Measurements from ENCODE around the gene PPP1R18.

PPP1R18 gene

GRCh38 chr6:30689022-30689865 lies 2.8 kb upstream of the PPP1R18 start:
- DNase-seq (ENCODE audit: low read depth, low spot score) = no peak

DNA sequence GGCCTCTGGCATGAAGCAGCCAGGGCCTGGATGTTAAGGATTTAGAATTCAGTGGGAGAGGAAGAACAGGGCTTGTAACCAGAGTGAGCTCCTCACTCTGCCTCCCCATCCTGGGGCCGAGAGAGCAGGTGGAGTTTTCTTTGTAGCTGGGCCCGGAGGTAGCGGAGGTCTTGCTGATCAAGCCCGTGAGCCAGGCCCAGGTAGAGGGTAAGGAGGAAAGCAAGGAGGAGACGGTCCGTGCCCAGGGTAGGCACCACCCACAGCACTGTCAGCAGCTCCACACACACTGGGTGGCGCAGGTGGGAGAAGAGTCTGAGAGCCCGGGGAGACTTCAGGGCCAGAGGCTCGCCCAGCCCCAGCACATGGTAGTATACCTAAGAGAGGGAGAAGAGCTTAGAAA lies 2.1 kb upstream of the PPP1R18 start:
- no peak for DNase-seq (ENCODE audit: low read depth, low spot score)

GRCh38 chr6:30687659-30688431 lies 1.4 kb upstream of the PPP1R18 start:
- no peak for DNase-seq (ENCODE audit: low read depth, low spot score)

- DNase-seq (ENCODE audit: low read depth, low spot score) = peak; percentile 47
Observed at GRCh38 chr6:30686908-30687658, 638 bp upstream of the PPP1R18 start.

- DNase-seq (ENCODE audit: low read depth, low spot score) = no peak
Observed at GRCh38 chr6:30685157-30686008, 1.1 kb downstream of the PPP1R18 start.

DNA sequence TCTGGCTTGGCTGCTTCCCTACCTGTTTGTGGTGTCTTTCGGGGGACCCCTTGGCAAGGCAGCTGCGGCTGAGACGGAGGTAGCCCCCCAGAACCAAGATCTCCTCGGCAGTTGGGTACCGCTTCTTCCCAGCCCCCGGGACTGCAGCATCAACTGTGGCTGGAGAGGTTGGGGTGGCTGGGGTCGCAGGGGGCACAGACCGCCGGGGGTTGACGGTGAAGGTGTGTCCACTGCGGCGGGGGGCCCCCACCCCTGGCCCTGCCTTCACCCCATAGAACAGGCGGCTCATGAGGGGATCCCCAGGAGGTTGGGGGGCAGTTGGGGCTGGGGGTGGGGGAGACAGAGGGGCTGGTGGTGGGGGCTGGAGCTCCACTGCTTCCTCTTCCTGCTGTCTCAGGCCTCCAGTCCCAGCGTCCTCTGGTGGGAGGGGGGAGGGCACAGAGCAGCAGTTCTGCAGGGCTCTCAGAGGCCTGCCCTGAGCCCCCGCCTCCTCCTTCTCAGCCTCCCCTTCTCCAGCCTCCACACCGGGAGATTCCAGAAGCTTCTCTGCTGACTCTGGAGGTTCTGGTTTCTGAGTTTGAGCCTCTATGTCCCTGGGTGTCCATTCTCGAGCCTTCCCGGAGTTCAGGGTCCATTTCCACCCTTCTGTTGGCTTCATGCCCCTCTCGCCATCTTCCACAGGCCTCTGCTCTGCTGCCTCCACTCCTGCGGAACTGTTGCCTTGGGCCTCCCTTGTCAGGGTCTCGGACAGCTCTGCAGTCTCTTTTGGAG lies 1.9 kb downstream of the PPP1R18 start:
- DNase-seq (ENCODE audit: low read depth, low spot score) = no peak

DNA sequence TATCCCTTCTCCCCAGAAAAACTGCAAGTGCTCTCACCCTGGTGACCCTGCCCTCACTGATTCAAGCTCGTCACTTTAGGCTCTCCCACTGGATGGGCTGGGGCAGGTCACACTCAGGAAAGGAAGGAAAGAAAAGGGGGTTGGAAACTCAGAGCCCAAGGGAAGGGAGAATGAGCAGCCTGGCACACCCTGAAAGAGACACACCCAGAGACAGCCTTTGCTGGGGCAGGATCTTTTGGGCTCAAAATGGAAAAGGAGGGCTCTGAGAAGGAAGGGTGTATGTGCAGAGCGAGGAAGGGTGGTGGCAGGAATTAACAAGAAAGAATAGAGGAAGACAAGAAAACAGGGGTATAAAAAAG lies 2.5 kb downstream of the PPP1R18 start:
- no peak for DNase-seq (ENCODE audit: low read depth, low spot score)

DNA sequence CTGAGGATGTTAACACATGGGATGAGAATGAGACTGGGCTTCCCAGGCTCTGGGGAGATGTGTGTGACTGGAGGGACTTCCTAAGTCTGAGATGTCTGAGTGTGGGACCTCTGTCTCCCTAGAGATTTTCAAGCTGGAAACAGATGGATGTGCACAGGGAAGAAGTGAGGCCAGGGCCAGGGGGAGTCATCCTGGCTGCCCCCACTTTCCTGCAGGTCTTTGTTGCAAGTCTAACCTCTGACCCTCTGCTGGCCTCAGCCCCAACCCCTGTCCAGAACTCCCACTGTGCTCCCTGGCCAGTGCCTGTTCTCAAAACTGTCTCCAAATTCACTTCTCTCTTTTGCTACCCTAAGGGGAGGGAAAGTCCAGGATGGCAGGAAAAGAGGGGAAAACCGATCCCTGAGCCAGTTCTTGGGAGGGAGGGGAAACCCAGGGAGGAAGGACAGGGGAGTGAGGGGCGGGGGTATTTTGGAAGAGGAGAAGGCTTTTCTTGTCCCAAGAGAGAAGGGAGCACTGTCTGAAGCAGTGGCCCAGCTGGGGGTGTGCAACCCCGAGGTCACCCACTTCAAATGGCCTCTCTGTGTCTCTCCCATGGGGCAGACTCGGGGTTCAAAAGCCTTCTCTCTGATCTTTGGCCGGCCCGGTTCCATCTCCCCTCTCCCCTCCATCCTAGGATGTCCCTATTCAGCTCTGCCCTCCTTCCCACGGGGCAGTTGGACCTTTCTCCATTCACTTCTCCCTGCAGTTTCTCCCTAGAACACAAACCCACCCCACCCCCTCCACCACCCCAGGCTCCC lies 3.1 kb downstream of the PPP1R18 start:
- DNase-seq (ENCODE audit: low read depth, low spot score) = no peak

DNA sequence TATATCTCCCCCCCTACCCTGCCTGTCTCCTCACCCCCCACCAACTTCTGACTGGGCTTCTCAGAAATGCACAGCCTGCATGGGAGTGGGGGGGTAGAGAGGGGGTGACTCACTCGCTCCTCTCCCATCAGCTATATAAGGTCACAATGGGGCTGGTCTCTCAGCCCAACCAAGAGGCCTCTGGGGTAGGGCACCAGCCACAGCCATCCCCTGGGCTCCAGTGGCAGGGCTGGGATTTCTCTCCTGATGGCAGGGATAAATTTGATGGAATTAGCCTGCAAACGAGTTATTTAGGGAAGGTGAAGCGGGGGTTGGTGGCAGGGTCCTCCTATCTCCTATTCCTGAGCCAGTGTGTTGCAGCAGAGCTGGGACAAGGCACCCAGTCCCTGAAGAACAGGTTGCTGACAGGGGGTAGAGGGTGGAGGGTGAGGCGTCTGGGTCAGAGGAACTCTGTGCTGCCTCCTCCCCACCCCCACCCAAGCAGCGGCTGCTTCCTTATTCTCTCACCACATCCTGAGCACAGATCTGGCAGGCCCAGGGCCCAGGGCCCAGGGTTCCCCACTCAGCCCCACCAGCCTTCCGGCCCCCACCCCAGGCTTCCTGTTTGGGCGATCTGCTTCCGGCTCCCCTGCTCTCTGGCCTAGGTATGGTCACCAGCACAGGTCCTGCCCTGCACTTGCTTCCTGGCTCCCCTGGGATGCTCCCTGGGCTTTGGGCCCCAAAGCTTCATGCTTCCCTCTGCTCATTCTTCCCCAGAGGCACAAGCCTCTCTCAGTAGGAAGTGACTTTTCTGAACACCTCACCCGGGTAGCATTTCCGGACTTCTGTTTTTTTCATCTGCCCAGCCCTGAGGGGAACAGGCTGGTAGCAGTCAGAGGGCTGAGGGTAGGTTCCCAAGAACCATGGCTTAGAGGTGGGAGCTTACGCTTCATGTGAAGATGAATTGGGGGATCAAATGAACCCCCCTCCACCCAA lies 4.0 kb downstream of the PPP1R18 start:
- peak; percentile 79 for DNase-seq (ENCODE audit: low read depth, low spot score)

DNA sequence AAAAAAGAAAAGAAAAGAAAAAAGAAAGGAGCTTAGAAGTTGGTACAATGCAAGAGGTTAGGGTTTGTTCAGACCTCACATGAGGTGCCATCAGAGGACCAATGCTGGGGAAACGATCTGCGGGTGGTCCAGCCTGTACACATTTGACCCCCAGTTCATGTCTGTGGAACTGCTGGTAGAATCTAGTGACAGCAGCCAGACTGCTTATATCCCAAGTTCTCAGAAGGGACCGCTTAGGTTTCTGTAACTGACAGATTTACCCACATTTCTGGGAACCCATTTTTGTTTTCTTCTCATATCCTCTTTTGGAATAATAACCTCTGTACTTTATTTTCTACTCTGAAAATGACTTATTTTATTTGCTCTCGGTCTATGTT lies 4.7 kb downstream of the PPP1R18 start:
- no peak for DNase-seq (ENCODE audit: low read depth, low spot score)

- DNase-seq (ENCODE audit: low read depth, low spot score) = no peak
Observed at GRCh38 chr6:30679765-30680535, 6.5 kb downstream of the PPP1R18 start.

DNA sequence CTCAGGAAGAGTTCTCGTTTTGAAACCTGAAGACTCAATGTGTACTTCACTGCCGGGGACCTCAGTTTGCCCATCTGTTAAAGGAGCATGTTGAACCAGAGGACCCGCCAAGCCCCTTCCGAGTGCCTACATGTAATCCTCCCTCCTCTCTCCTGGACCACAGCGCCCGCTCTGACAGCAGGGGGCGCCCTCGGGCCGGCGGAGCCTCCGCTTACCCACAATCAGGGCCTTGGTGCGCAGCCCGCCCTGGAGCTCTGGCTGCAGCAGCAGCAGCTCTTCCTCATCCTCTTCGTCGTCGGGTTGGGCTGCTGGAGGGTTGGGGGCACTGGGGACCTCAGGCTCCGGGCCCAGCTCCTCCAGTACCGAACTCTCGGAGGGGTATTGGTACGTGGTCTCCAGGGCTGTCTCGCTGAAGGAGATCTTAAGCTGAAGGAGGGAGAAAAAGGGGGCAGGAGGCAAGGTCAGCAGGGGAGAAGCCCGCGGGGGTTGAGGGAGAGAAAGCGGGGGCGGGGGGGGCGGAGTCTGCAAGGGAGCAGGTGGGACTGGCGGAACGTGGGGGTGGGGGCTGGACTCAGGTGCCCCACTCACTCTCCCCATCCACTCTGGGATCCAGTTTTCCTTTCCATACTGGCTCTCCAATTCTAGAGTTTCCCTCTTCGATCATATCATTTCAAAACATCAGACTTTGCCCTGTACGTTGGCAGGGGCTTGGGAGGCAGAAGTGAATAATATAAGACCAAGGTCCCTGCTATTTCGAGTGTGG lies 7.3 kb downstream of the PPP1R18 start:
- peak; percentile 83 for DNase-seq (ENCODE audit: low read depth, low spot score)

DNA sequence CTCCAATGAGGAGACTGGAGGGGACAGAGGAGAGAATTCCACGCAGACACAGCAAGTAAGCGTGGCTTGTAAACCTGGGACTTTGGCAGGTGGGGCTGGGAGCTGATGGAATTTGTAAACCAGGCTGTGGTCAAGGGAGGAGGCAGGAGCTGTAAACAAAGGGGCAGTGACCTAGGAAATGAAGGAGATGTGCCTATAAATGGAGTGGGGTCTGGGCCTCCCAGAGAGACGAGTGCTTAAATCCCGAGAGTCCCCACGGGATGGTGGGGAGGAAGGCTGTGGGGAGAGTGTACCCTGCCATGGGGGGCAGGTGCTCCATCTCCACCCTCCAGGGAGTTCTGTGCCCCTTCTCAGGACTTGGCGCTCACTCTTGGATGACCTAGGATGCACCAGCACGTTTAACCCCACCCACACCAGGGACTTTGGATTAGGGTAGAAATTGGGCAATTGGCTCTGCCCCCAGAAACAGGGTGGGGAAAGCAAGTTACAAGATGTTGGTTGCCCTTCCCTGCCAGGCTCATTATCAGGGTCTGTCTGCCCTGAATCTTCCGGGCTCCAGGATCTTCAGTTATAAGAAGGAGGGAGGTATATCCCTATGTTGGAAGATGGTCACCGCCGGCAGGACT lies 9.7 kb downstream of the PPP1R18 start:
- no peak for DNase-seq (ENCODE audit: low read depth, low spot score)

- DNase-seq (ENCODE audit: low read depth, low spot score) = peak; percentile 83
Observed at GRCh38 chr6:30672445-30673253, 13.8 kb downstream of the PPP1R18 start, which contains the start of gene DHX16. Gene DHX16 (minus strand): TSS chr6:30673006. CDS start chr6:30672841, 165 bp downstream.

GRCh38 chr6:30670760-30671527 lies 15.5 kb downstream of the PPP1R18 start:
- no peak for DNase-seq (ENCODE audit: low read depth, low spot score)
